B cell (primary cell): Measurements from ENCODE around the gene TOLLIP.

Experiments used
- CTCF ChIP-seq: fragments of 200-600 bp; IDR thresholded peaks from one replicate; pipeline ENCODE4 v1.8.0; 2022; ENCODE audit warnings: antibody characterized with exemption, mild to moderate bottlenecking
- EZH2 ChIP-seq: IDR thresholded peaks from 2 replicates; pipeline ENCODE4 v1.6.1; 2012; ENCODE audit warnings: borderline replicate concordance, low read depth, mild to moderate bottlenecking, moderate library complexity, low read length; ENCODE audit not compliant: insufficient read depth, poor library complexity, severe bottlenecking

- TF ChIP-seq CTCF (no peak), EZH2 (no peak)
Observed at GRCh38 chr11:1292018-1292643, 17.3 kb downstream of the TOLLIP start.
